Kidney (tissue), 14 donors: ENCODE measurements around the gene TRIM28. TPM values are rescaled to one million over a fixed set of nuclear protein-coding genes. Genes with fewer than 3 reads are reported as not detected.

Source experiments
- DNase-seq, 5 donors: peaks; one replicate each; pipeline ENCODE4 v3.0.0-alpha.2; 2013 to 2020
- FAIRE-seq: peaks from 2 replicates; lab custom pipeline; 2012; peaks lifted over from hg19 to GRCh38; lab: Jason Lieb, UNC
- H3K27ac ChIP-seq, 2 donors: one replicate each; pipeline ENCODE4 v1.7.0; 2013; ENCODE audit warnings: low read depth in 2 of 2, low read length in 2 of 2, inconsistent platforms in 1 of 2
- H3K27me3 ChIP-seq: one replicate; pipeline ENCODE4 v1.7.1; 2013; ENCODE audit warnings: low read length, inconsistent platforms; ENCODE audit not compliant: control insufficient read depth, insufficient read depth
- H3K36me3 ChIP-seq, 3 donors: one replicate each; pipeline versions ENCODE4 v1.7.0 to v1.7.1; 2013; ENCODE audit warnings: low read length in 3 of 3, control low read depth in 1 of 3, inconsistent platforms in 1 of 3; ENCODE audit not compliant: insufficient read depth in 3 of 3, control insufficient read depth in 2 of 3
- H3K4me1 ChIP-seq, 3 donors: one replicate each; pipeline versions ENCODE4 v1.7.0 to v1.7.1; 2013; ENCODE audit warnings: low read length in 3 of 3, inconsistent platforms in 1 of 3, low read depth in 1 of 3; ENCODE audit not compliant: control insufficient read depth in 2 of 3, insufficient read depth in 2 of 3
- H3K4me3 ChIP-seq, 3 donors: one replicate each; pipeline versions ENCODE4 v1.7.0 to v1.8.1; 2013; ENCODE audit warnings: low read length in 3 of 3, control low read depth in 1 of 3, inconsistent platforms in 1 of 3
- H3K9ac ChIP-seq, 3 donors: one replicate each; pipeline versions ENCODE4 v1.7.0 to v1.7.1; 2013; ENCODE audit warnings: low read length in 3 of 3, control low read depth in 1 of 3, inconsistent platforms in 1 of 3
- H3K9me3 ChIP-seq, 3 donors: one replicate each; pipeline versions ENCODE4 v1.7.0 to v1.7.1; 2013; ENCODE audit warnings: low read length in 3 of 3, control low read depth in 1 of 3, inconsistent platforms in 1 of 3; ENCODE audit not compliant: control insufficient read depth in 2 of 3, insufficient read depth in 1 of 3
- CTCF ChIP-seq: IDR thresholded peaks from 3 replicates; pipeline ENCODE4 v1.5.1; 2012; ENCODE audit warnings: mild to moderate bottlenecking, moderate library complexity, borderline replicate concordance; ENCODE audit not compliant: insufficient read depth; ENCODE audit errors: extremely low read depth
- intact Hi-C: fragments of 100-400 bp; cut with DNase I; formaldehyde crosslinking; loops from one replicate; pipeline ENCODE4 v1.11.1; 2022
- polyA plus RNA-seq: library from polyadenylated mRNA; stranded (reverse); fragments of 350-450 nt; fragmentation: Illumina TruSeq; extraction: RNeasy Lipid Tissue Mini Kit (QIAGEN cat#74804); gene quantifications from one replicate; pipeline ENCODE4 v1.2.3, GENCODE V29; 2014; ENCODE audit warnings: low read depth, low replicate concordance; ENCODE audit not compliant: insufficient read depth
- total RNA-seq: library from RNA; stranded (reverse); fragmentation: NEBNext Ultra II Directional; extraction: Animal tissue kit (Norgen Biotek cat#: 25700); gene quantifications from one replicate; pipeline ENCODE4 v1.2.1, GENCODE V29; 2021
- donor health status: control.
- donor health status: control.
- donor health status: control.
- donor health status: control.
- donor health status: control.
- donor health status: DM: yes; HTN: yes; CAD: no.
- donor health status: Normal renal cell carcinoma (clear cell type).

TRIM28 gene
- total and polyA plus RNA-seq, 2 donors from 2014 or later = 191 to 229 TPM

- H3K4me3 ChIP-seq = peak overlapping the region; percentile 81 to 99 (median 98)
- H3K36me3 ChIP-seq = peaks cover 3 to 4% (median 4%) of the 10 kb centered on the region in 3 donors
- no peaks in the 10 kb centered on the region for H3K27me3 ChIP-seq
- no peak for DNase-seq
- FAIRE-seq = no peak
- intact Hi-C loops = no loop called here
- peak overlapping the region; percentile 64 to 98 (median 91) for H3K9ac ChIP-seq
- TF ChIP-seq CTCF = no peak
- H3K4me1 ChIP-seq = peaks cover 3 to 13% (median 11%) of the 10 kb centered on the region in 3 donors
- peak overlapping the region; percentile 99 to 100 for H3K27ac ChIP-seq
- H3K9me3 ChIP-seq = no peaks in the 10 kb centered on the region
Measured at GRCh38 chr19:58572026-58572817, 28.4 kb downstream of the TRIM28 start.

- no peak for TF ChIP-seq CTCF
- intact Hi-C loops = no loop called here
Measured at GRCh38 chr19:58572818-58573657, 29.2 kb downstream of the TRIM28 start, which contains the start of gene MZF1. Gene MZF1 (minus strand): TSS chr19:58573335. CDS start chr19:58571389, 1,946 bp downstream.

GRCh38 chr19:58573658-58574164 is 29.8 kb downstream of the TRIM28 start:
- TF ChIP-seq CTCF = no peak
- H3K27me3 ChIP-seq = no peaks in the 10 kb centered on the region
- peaks cover 3 to 13% (median 11%) of the 10 kb centered on the region in 3 donors for H3K4me1 ChIP-seq
- FAIRE-seq (no peak), DNase-seq (peak in 1 of 5 donors; percentile 35)
- H3K9me3 ChIP-seq = no peaks in the 10 kb centered on the region
- peaks cover 0 to 3% (median under 1%) of the 10 kb centered on the region in 3 donors for H3K36me3 ChIP-seq
- intact Hi-C loops = no loop called here
- H3K27ac ChIP-seq = peak overlapping the region; percentile 99 to 100
- peak overlapping the region in 2 of 3 donors; percentile 64 to 98 for H3K9ac ChIP-seq
- H3K4me3 ChIP-seq = peak overlapping the region; percentile 52 to 99 (median 81)

More at GRCh38 chr19:58572818-58573657, 29.2 kb downstream of the TRIM28 start, which contains the start of gene MZF1:
- peak within 1 kb of the TSS; percentile 81 to 99 (median 98) for H3K4me3 ChIP-seq
- H3K27ac ChIP-seq = peak within 1 kb of the TSS; percentile 99 to 100
- peaks cover 3 to 13% (median 11%) of the 10 kb centered on the region in 3 donors for H3K4me1 ChIP-seq
- H3K9me3 ChIP-seq = no peaks in the 10 kb centered on the region
- H3K9ac ChIP-seq = peak within 1 kb of the TSS; percentile 64 to 98 (median 91)
- peaks cover 3 to 4% (median 3%) of the 10 kb centered on the region in 3 donors for H3K36me3 ChIP-seq
- DNase-seq (peak; percentile 100), FAIRE-seq (peak; percentile 97)
- no peaks in the 10 kb centered on the region for H3K27me3 ChIP-seq
